K562 (cell line): Measurements from ENCODE around the gene GNG7. TPM values are rescaled to one million over a fixed set of nuclear protein-coding genes. Genes with fewer than 3 reads are reported as not detected.

ENCODE experiments used
- ATAC-seq: fragments of 200-7000 bp; cut with Tn5 transposase; 3 replicates; pipeline ENCODE4 v1.9.1; 2020; ENCODE audit warnings: moderate library complexity
- BruUV-seq: library from RNA; stranded (reverse); fragments of 400-500 nt; replicated peaks from 2 replicates; lab custom pipeline; 2021; lab: Mats Ljungman, UMichigan
- CTCF ChIA-PET: fragments of 300-600 bp; formaldehyde crosslinking; extraction: SDS; loops from one replicate; lab custom pipeline; 2021; ENCODE audit warnings: low intra/inter-chr PET ratio; lab: Yijun Ruan, JAX
- POLR2A ChIA-PET: fragments of 300-600, 350-650 bp; sonication (Branson Sonifier 250); formaldehyde crosslinking; extraction: SDS; loops from one replicate; lab custom pipeline; 2021; ENCODE audit warnings: antibody characterized with exemption, inconsistent platforms; lab: Yijun Ruan, JAX
- DNase-seq, 4 experiments: peaks; one replicate each; pipeline versions ENCODE4 v3.0.0 to v3.0.0-alpha.2; 2011 to 2018; ENCODE audit warnings: low spot score in 3 of 4, mixed read lengths in 3 of 4; ENCODE audit errors: extremely low read depth in 1 of 4
- FAIRE-seq: peaks from 2 replicates; lab custom pipeline; 2011; peaks lifted over from hg19 to GRCh38; lab: Jason Lieb, UNC
- H2AFZ ChIP-seq: 2 replicates; pipeline ENCODE4 v1.6.0; 2011; ENCODE audit warnings: low read depth, low read length, control low read depth, inconsistent platforms
- H3K27ac ChIP-seq: fragments of 200-600 bp; 3 replicates; pipeline ENCODE4 v1.8.0; 2011; ENCODE audit warnings: low read depth, mild to moderate bottlenecking, control low read depth, inconsistent platforms, low read length, moderate library complexity, mixed read lengths; ENCODE audit errors: extremely low read depth
- H3K27me3 ChIP-seq, 2 experiments: fragments of 300-600 bp in 1 of 2; 2 replicates in 1 of 2; 3 replicates in 1 of 2; pipeline versions ENCODE4 v1.6.0 to v1.8.0; 2011; ENCODE audit warnings: inconsistent platforms in 2 of 2, low read length in 2 of 2, mild to moderate bottlenecking in 1 of 2, mixed read lengths in 1 of 2, moderate library complexity in 1 of 2; ENCODE audit not compliant: control insufficient read depth in 2 of 2, insufficient read depth in 2 of 2
- H3K36me3 ChIP-seq: fragments of 300-600 bp; 3 replicates; pipeline ENCODE4 v1.8.0; 2011; ENCODE audit warnings: mild to moderate bottlenecking, low read length, inconsistent platforms; ENCODE audit not compliant: control insufficient read depth, insufficient read depth
- H3K4me1 ChIP-seq, 2 experiments: fragments of 200-600 bp in 1 of 2; replicated peaks in 1 of 2; 2 replicates in 1 of 2; 3 replicates in 1 of 2; pipeline versions ENCODE4 v1.5.1 to v1.8.0; 2011; ENCODE audit warnings: inconsistent platforms in 2 of 2, low read length in 2 of 2, mild to moderate bottlenecking in 1 of 2, mixed read lengths in 1 of 2, moderate library complexity in 1 of 2; ENCODE audit not compliant: control insufficient read depth in 2 of 2, insufficient read depth in 2 of 2
- H3K4me2 ChIP-seq: 2 replicates; pipeline ENCODE4 v1.6.1; 2011; ENCODE audit warnings: low read length, control low read depth, inconsistent platforms, mixed read lengths; ENCODE audit not compliant: insufficient read depth
- H3K4me3 ChIP-seq: fragments of 200-600 bp; sonication (generic), shearing (Covaris generic); 2 replicates; pipeline ENCODE4 v1.5.1; 2016; ENCODE audit warnings: control low read depth, inconsistent platforms
- H3K79me2 ChIP-seq: fragments of 200-600 bp; 3 replicates; pipeline ENCODE4 v1.8.0; 2011; ENCODE audit warnings: low read length, inconsistent platforms; ENCODE audit not compliant: control insufficient read depth, insufficient read depth
- H3K9ac ChIP-seq, 2 experiments: 2 replicates each; pipeline versions ENCODE4 v1.6.0 to v1.6.1; 2011; ENCODE audit warnings: low read depth in 2 of 2, low read length in 2 of 2, control low read depth in 1 of 2, inconsistent platforms in 1 of 2, mild to moderate bottlenecking in 1 of 2, mixed read lengths in 1 of 2; ENCODE audit not compliant: insufficient read depth in 1 of 2
- H3K9me1 ChIP-seq: one replicate; pipeline ENCODE4 v1.6.0; 2011; ENCODE audit warnings: inconsistent platforms, mild to moderate bottlenecking, low read length, moderate library complexity; ENCODE audit not compliant: control insufficient read depth, insufficient read depth
- H3K9me3 ChIP-seq: replicated peaks from 2 replicates; pipeline ENCODE4 v1.5.1; 2011; ENCODE audit warnings: low read depth, low read length, inconsistent platforms; ENCODE audit not compliant: control insufficient read depth, insufficient read depth
- H4K20me1 ChIP-seq: replicated peaks from 2 replicates; pipeline ENCODE4 v1.6.1; 2011; ENCODE audit warnings: low read length, inconsistent platforms, mixed read lengths; ENCODE audit not compliant: control insufficient read depth, insufficient read depth
- RB1 ChIP-seq: fragments of 450-650 bp; IDR thresholded peaks from 2 replicates; pipeline ENCODE4 v1.6.1; 2017; ENCODE audit warnings: low read depth, mild to moderate bottlenecking
- TRIM24 ChIP-seq, 2 experiments: fragments of 450-650 bp; IDR thresholded peaks; 2 replicates each; pipeline ENCODE4 v1.6.1; 2016
- ZNF445 ChIP-seq: fragments of 250-450 bp; sonication (Bioruptor Pico); IDR thresholded peaks from 2 replicates; pipeline ENCODE4 v1.4.0; 2020; ENCODE audit warnings: low read depth, mild to moderate bottlenecking, moderate library complexity
- ZNF77 ChIP-seq: fragments of 250-450 bp; sonication (Bioruptor Pico); IDR thresholded peaks from 2 replicates; pipeline ENCODE4 v1.5.0; 2020
- WGBS: fragments of 100-300 bp; shearing (Covaris generic); methylation state at CpG from one replicate; pipeline ENCODE4 v1.1.6; 2016; ENCODE audit warnings: low coverage, mixed read lengths; ENCODE audit not compliant: insufficient coverage; ENCODE audit errors: missing lambda C conversion rate; 5-methylcytosine and 5-hydroxymethylcytosine counted together
- in situ Hi-C: fragments of 300-500 bp; cut with MboI; formaldehyde crosslinking; loops from 4 replicates; pipeline ENCODE4 v1.15.0; 2018; ENCODE audit warnings: inconsistent platforms, mixed read lengths
- intact Hi-C: fragments of 100-400 bp; cut with micrococcal nuclease; formaldehyde crosslinking; loops from 2 replicates; pipeline ENCODE4 v1.14.2; 2022
- polyA plus RNA-seq, 8 experiments: library from polyadenylated mRNA; depleted of rRNA in 4 of 8; stranded (reverse) in 5 of 8; unstranded in 3 of 8; fragments of >200 nt; fragmentation: Nextera tagmentation in 2 of 8; fragmentation: Illumina TruSeq in 1 of 8; extraction: Ambion mirVana in 2 of 8; extraction: Trizol in 1 of 8; gene quantifications; 2 replicates each; pipeline versions ENCODE4 v1.2.1 to v1.2.3, GENCODE V29; 2011 to 2014; ENCODE audit warnings: inconsistent platforms in 1 of 8, missing spikeins in 1 of 8
- total RNA-seq, 7 experiments: library from RNA; depleted of rRNA in 6 of 7; stranded (reverse); fragments of >200 nt in 6 of 7; fragmentation: Illumina TruSeq in 2 of 7; extraction: Trizol in 2 of 7; gene quantifications; 2 replicates each; pipeline versions ENCODE4 v1.2.1 to v1.2.3, GENCODE V29; 2011 to 2021; ENCODE audit warnings: low replicate concordance in 1 of 7
- TF ChIP-seq, protein P1 (sequence below), 2 experiments: fragments of 200-800 bp in 1 of 2; sonication (Bioruptor generic) in 1 of 2; sonication (generic) in 1 of 2; formaldehyde crosslinking in 1 of 2; IDR thresholded peaks in 1 of 2; conservative IDR thresholded peaks in 1 of 2; 2 replicates each; pipeline versions ENCODE4 v1.5.0 to v1.6.1; 2016 to 2020; ENCODE audit warnings: missing compliant biosample characterization in 1 of 2, missing genetic modification characterization in 1 of 2, missing genetic modification reagents in 1 of 2

The GNG7 gene
- total and polyA plus RNA-seq, 9 of the 15 experiments (the other 6 are each of a cell fraction or from before 2014, with no cell fraction given), result 0.01 to 0.20 (median 0.06) TPM; not detected in 1

GRCh38 chr19:2561221-2561620 lies 141.3 kb downstream of the GNG7 start:
- FAIRE-seq (no peak), ATAC-seq (no peak)
- Histone ChIP-seq H3K4me2 (no peak overlapping the region), H2AFZ (no peak overlapping the region), H3K4me1 (peaks cover 4 to 11% of the 10 kb centered on the region in 2 experiments; a peak in 2 of 5 replicates), H3K9me3 (no peaks in the 10 kb centered on the region), H3K9me1 (no peaks in the 10 kb centered on the region), H3K36me3 (no peaks in the 10 kb centered on the region), H3K4me3 (no peak overlapping the region), H3K79me2 (no peaks in the 10 kb centered on the region), H3K27ac (no peak overlapping the region)
- intact Hi-C loops (no loop called here), in situ Hi-C loops (no loop called here)
- no TSS peak for BruUV-seq
- WGBS, result 0% methylated on average over 5 of the region's 5 CpGs
- CTCF ChIA-PET, result no interaction called here
- POLR2A ChIA-PET, result interaction anchor here (0.6 kb wide), 1 partner anchor 1740 kb away, joined by 3 read pairs; no protein-coding TSS in a partner anchor
- TF ChIP-seq ZNF445 (no peak), TRIM24 (IDR thresholded peaks at IDR 0.05) (no peak), RB1 (no peak), ZNF77 (no peak)
- TF ChIP-seq, protein P1, sequence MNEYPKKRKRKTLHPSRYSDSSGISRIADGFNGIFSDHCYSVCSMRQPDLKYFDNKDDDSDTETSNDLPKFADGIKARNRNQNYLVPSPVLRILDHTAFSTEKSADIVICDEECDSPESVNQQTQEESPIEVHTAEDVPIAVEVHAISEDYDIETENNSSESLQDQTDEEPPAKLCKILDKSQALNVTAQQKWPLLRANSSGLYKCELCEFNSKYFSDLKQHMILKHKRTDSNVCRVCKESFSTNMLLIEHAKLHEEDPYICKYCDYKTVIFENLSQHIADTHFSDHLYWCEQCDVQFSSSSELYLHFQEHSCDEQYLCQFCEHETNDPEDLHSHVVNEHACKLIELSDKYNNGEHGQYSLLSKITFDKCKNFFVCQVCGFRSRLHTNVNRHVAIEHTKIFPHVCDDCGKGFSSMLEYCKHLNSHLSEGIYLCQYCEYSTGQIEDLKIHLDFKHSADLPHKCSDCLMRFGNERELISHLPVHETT (CRISPR knock-in tag; conservative IDR thresholded peaks at IDR 0.05 in 1 of 2, IDR thresholded peaks at IDR 0.05 in 1 of 2), result no peak
- TF ChIP-seq, all 486 proteins: peak for 0
- Histone ChIP-seq H3K9ac (no peak overlapping the region), H4K20me1 (no peaks in the 10 kb centered on the region), H3K27me3 (peaks cover 32 to 74% of the 10 kb centered on the region in 2 experiments; a peak in 4 of 5 replicates)
- DNase-seq, result no peak
